HG02763 (cell line): ENCODE results near the gene PITPNC1.
"Not testable (repeated sequence)": the region's sequence is repeated elsewhere in the genome, so short reads cannot be mapped to it uniquely, and the experiment has no call there.

ENCODE experiments used
- ATAC-seq: cut with Tn5 transposase; IDR thresholded peaks from one replicate; pipeline ENCODE4 v1.9.1; 2021; ENCODE audit warnings: mild to moderate bottlenecking, moderate library complexity; ENCODE audit not compliant: unreplicated experiment

PITPNC1 gene

GRCh38 chr17:67606896-67607604, 230.0 kb downstream of the PITPNC1 start:
- no peak for ATAC-seq

GRCh38 chr17:67610061-67610460, 233.0 kb downstream of the PITPNC1 start:
- no peak for ATAC-seq

GRCh38 chr17:67613961-67614360, 236.9 kb downstream of the PITPNC1 start:
- ATAC-seq, result no peak

DNA sequence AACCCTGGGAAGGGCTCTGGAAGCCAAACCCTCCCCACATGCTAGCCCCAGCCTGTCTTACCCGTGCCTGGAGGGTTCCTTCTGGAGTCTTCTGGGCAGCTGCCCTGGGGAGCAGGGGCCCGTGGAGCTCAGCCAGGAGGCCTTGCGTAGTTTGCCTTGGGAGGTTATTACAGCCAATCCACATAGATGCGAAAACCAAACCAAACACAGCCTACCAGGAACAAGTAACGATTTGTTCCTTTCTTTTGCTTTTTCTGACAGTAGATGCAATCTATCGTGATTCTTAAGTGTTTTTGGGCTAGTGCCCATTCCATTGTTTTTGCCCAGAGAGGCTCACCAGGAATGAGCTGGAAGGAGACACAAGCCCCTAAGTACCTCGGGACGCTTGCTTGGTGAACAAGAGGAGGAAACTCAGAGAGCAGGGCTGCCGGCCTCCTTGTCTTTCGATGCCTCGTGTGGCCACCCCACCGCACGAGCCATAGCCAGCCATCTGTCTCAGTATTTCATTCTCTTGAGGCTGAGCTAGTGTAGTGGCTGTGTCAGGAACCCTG, 238.0 kb downstream of the PITPNC1 start:
- ATAC-seq, result no peak

- ATAC-seq, result no peak
These were observed 238.7 kb downstream of the PITPNC1 start for GRCh38 chr17:67615736-67616135.

DNA sequence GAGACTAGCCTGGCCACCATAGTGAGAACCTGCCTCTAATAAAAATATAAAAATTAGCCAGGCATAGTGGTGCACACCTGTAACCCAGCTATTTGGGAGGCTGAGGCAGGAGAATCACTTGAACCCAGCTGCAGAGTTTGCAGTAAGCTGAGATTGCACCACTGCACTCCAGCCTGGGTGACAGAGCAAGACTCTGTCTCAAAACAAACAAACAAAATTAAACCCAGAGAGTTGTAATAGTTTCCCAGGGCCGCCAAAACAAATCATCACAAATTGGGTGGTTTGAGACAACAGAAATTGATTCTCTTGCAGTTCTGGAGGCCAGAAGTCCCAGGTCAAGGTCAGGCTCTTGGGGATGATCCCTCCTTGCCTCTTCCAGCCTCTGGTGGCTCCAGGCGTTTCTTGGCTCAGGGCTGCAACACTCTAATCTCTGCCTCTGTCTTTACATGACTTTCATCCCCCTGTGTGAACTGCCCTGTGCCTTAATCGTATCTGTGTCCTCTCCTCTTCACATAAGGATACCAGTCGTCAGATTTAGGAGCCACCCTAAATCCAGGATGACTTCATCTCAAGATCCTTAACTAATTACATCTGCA, 240.3 kb downstream of the PITPNC1 start:
- ATAC-seq, result no peak

DNA sequence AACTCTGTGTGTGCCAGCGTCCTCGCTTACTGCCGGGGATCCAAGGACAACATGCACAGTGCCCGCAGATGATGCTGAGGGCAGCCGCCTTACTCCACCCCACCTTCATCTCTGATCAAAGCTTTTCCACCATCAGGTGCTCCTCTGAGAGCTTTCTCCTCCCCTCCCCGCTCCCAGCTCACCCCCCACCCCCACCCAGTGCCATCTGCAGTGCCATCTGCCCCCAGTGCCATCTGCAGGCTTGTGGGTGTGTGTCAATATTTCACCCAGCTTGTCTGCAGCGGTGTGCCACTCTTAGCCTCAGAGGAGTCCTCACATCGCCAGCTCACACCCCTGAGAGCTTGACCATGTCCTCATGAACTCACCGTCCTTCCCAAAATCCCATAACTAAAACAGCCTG, 242.5 kb downstream of the PITPNC1 start:
- no peak for ATAC-seq

GRCh38 chr17:67620088-67620487, 243.0 kb downstream of the PITPNC1 start:
- ATAC-seq, result no peak

GRCh38 chr17:67620636-67621035, 243.6 kb downstream of the PITPNC1 start:
- no peak for ATAC-seq

GRCh38 chr17:67623767-67624166, 246.7 kb downstream of the PITPNC1 start:
- ATAC-seq, result no peak

DNA sequence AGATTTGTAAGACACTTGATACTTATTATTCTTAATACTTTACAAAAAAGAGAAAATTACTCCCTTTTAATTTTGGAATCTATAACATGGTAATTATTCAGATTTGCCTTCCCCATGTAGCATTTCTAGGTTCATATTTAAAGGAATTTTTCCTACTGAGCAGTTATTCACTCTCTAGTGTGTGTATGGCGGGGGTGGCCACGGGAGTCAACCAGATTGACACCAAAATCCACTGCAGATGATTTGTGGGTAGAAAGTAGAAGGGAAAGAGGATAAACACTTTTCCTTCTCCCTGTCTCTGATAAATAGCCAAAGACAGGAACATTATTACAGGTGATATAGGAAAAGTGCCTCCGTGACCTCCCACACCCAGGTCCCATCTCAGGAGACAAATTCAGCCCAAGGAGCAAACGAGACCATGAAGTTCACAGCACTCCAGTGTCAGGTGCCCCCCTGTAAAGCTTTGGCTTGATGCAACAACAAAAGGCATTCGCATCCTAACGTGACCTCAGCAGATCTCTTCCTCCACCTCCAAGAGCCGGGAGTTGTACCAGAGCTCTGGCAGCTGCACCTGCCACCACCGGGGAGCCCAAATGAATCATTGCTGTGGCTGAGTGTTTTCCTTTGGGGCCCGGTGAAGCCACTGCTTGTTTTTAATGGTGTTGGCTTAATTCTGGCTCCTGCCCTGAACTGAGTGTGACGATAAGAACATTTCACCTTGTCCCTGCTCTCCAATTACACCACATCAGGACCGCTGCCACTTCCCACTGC, 248.0 kb downstream of the PITPNC1 start:
- no peak for ATAC-seq

- ATAC-seq, result no peak
These were observed 248.9 kb downstream of the PITPNC1 start for GRCh38 chr17:67625971-67626370.

DNA sequence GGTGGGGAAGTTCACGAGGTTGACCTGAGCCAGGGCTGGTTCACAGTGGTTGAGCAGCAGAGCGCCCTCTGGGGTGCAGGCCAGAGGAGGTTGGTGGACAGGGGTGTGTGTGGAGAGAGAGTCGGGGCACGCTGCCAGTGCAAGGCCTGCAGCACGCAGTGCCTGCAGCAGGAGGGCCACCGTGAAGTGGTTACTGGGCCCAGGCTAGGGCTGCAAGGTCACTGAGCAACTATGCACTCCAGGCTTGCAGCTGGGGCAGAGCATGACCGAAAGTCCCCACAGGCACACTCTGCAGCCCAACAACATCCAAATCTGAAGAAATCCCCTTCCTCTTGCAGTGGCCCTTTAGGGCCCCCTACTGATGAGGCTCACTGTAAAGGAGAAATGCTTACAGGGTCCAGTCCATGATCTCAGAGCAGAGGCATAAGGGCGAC, 251.5 kb downstream of the PITPNC1 start:
- ATAC-seq, result no peak

DNA sequence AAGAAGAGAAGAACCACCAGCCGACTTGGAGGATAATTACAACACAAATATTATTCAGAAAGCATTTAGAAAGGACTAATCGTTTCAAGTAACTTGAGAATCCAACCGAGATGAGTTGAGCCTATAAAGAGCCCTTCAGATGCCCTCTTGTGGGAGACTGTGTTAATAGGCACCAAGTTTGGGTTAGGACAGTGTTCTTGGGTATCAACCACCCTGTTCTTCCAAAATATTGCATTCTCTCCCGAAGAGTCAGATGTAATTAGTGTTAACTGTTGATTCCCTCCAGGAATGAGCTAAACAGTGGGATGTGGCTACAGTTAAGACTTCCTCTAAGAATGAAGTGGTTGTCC, 252.9 kb downstream of the PITPNC1 start:
- ATAC-seq, result no peak

- ATAC-seq, result not testable (repeated sequence)
These were observed 253.8 kb downstream of the PITPNC1 start for GRCh38 chr17:67630836-67631235.

DNA sequence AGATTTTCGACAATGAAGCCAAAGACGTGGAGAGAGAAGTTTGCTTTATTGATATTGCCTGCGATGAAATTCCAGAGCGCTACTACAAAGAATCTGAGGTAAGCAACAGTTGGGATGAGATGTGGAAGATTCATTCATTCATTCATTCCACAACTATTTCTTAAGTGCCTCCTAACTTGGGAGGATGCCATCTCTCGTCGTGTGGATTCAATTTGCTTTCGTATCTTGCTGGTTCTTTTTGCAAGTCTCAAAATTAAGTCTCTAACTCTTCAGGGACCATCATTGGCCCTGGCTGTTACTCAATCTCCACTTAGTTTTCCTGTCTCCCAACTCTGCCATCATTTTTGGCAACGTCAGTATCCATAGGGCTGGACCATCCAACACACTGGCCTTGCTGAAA, 255.1 kb downstream of the PITPNC1 start:
- ATAC-seq, result no peak

DNA sequence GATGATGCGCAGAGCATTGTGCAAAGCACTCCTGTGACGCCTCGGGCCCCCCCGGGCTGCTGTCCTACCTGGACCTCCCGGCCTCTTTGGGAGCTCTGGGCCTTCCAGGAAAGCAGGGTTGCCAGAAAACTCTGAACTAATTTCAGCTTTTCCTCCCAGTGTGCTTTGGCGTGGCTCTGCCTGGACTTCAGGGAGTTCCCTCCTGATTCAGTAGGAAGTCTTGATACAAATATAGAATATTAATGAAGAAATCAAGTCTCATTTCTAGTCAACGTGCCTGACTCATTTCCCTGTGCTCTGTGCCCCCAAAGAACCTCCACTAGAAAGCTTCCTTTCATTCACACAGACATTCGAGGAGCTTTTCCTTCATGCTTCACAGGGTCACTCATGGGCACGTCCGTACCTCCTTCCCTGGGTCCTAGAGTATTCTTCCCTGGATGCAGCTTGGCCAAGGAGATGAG, 256.7 kb downstream of the PITPNC1 start:
- no peak for ATAC-seq

DNA sequence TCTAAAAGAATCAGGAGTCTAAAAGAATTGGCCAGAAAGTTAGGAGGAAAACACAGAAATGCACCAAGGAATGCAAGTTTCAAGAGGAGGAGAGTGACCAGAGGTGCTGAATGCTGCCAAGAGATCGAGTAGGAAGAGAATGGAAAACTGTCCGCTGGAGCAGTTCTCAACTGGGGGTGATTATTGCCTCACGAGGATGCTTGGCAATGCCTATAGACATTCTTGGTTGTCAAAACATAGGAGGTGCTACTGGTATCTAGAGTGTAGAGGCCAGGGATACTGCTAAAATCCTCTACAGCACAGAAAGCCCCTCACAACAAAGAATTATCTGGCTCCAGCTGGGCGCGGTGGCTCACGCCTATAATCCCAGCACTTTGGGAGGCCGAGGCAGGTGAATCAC, 258.6 kb downstream of the PITPNC1 start:
- no peak for ATAC-seq

DNA sequence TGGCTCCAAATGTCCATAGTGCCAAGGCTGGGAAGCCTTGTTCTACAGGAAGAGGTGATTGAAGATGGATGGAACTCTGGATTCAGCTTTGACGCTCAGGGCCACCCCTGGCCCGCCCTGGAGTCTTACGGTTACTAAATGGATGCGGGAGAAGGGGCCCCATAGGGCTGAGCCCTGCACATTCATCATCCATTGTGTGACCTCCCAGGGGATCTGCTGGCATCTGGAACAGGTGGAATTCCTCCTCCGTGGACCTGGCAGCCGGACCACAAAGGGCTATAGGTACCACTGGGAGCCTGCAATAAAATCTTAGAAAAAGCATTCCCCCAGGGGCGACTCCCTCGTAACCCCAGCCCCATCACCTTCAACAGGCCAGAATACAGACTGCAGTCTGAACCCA, 259.2 kb downstream of the PITPNC1 start:
- no peak for ATAC-seq

DNA sequence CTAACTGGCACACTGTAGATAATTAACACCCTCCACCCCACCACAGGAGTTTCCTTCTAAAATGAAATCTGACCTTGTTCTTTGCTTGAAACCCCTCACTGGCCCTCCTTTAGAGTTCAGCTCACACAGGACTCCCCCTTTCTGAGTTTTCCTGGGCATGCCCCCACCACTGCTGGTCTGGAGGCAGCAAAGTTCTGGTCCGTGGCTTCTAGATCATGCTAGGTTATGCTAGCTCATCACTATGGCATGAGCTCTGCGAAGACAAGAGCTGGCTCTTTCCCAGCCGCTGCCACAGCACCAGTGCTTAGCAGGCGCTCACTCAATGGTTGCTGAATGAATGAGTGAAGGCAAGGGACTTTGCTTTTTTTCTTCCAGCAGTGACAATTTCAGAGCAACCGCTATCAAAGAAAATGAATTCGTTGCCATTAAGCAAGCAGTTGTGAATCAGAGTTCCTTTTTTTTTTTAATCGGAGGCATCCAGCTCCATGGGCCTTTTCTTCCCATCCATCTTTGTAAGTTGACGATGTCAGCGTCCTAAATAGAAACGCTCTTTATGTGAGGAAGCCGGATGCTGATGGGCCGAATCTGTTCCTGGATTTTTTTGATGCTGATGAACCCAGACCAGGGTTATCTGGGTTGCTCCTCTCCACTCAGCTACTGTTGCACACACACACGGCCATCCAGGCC, 259.9 kb downstream of the PITPNC1 start:
- no peak for ATAC-seq
